IPS DF 4.7 (cell line): ENCODE data around the gene PITPNB.

Experiments used
- DNase-seq: peaks from one replicate; pipeline ENCODE4 v3.0.0-alpha.2; 2013; ENCODE audit warnings: low spot score; ENCODE audit errors: extremely low read depth

PITPNB gene

GRCh38 chr22:27834364-27835185 lies 84.5 kb downstream of the PITPNB start:
- no peak for DNase-seq

DNA sequence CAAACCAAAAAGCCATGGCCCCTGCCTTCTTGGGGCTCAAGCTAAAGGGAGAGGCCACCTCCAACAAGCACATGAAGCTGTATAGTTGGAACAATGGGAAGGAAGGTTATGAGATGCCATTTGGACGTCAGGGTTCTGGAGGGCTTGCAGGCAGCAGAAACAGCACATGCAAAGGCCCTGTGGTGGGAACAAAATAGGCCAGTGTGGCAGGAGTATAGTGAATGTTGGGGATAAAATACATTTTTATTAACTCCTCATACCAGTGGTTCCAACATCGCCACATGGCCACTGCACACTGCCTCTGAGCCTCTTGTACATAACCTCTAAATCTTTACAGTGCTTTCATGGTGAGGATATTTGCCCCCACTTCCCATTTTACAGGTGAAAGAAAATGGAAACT lies 85.3 kb downstream of the PITPNB start:
- no peak for DNase-seq

DNA sequence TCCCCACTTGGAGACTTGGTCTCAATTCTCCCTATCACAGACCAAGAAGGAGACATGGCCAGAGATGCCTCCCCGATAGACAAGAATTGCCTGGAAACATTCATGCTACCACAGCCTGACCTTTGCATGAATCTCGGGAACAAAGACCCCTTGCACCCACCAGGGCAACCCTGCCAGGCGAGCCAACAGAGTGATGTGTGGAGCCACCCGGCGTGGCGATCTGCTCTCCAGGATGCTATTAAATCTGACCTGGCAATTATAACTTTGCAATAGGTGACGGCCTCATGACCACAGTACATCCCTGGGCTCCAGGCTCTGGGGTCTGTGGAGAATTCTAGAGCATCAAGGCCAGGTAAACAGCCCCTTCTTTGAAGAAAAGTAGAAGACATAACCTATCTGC lies 86.5 kb downstream of the PITPNB start:
- no peak for DNase-seq

GRCh38 chr22:27829620-27830019 lies 89.4 kb downstream of the PITPNB start:
- DNase-seq, result no peak

GRCh38 chr22:27827604-27828587 lies 91.2 kb downstream of the PITPNB start:
- DNase-seq, result no peak

GRCh38 chr22:27825174-27825573 lies 93.9 kb downstream of the PITPNB start:
- DNase-seq, result no peak

DNA sequence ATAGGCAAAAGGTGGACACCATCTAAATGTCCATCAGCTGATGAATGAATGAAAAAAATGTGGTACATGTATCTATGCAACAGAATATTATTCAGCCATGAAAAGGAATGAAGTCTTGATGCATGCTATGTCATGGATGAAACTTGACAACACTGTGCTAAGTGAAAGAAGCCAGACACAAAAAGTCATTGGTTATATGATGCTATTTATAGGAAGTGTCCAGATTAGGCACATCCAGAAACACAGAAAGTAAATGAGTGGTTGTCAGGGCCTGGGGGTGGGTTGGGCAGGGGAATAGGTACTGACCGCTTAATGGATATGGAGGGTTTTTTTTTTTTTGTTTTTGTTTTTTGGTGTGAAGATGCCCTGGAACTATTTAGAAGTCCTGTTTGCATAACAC lies 95.8 kb downstream of the PITPNB start:
- no peak for DNase-seq

- no peak for DNase-seq
Observed at GRCh38 chr22:27820896-27821866, 97.9 kb downstream of the PITPNB start.

GRCh38 chr22:27816552-27816951 lies 102.5 kb downstream of the PITPNB start:
- DNase-seq, result no peak

DNA sequence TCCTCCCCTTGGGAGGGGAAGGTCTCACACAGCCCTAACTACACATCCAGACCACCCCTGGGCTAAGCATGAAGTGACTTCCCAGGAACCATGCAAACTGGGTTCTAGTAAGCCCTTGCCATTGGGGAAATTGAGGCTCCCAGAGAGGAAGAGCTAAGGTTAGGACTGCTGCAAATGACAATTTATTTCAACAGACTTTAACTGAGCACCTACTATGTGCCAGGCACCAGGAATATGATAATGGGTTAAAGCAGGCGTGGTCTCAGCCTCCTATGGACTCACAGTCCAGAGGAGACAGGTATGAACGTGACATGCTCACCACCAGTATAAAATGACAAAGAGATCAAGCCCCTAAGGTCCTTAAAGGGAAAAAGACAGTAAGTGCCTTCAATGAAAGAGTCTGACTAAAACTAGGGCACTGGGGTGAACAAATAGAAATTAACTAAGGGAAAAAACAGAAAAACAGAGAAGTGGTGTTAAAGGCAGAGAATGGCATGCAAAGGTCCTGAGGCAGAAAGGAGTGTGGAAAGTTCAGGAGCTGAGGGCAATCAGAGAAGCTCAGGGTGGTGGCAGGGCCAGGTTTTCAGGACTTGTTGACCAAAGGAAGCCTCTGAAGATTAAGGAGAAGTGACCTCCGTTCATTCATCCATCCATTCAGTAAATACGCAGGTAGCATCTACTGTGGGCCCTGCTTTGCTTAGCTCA lies 103.1 kb downstream of the PITPNB start:
- no peak for DNase-seq

DNA sequence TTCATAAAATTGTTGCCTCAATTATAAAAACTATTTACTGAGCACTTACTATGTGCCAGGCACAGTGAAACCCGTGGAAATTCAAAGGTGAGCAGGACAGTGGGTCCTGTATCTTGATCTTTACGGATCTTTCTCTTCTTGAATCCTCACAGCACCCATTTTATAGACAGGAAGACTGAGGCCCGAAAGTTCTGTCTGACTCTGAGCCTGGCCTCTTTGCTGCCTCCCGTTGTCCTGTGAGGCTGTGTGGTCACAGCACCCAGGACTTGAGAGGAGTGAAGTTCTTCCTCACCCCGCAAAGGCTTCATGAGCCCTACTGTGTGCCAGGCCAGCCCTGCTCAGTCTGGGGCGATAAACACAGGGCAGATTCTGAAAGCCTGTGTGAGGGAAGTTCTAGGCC lies 104.1 kb downstream of the PITPNB start:
- no peak for DNase-seq

DNA sequence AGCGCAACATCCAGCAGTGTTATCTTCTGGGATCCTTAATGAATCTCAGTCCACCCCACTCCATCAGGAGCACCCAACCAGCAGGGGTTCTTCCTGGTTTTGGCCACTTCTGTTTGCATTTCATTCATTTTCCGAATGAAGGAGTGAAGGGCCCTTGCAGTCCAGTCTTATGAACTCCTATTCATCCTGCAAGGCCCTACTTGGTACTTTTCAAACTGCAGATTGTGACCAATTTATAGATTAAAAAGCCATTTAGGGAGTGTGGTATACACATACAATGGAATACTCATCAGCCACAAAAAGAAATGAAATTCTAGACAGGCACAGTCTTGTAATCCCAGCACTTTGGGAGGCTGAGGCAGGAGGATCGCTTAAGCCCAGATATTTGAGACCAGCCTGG lies 107.3 kb downstream of the PITPNB start:
- no peak for DNase-seq

DNA sequence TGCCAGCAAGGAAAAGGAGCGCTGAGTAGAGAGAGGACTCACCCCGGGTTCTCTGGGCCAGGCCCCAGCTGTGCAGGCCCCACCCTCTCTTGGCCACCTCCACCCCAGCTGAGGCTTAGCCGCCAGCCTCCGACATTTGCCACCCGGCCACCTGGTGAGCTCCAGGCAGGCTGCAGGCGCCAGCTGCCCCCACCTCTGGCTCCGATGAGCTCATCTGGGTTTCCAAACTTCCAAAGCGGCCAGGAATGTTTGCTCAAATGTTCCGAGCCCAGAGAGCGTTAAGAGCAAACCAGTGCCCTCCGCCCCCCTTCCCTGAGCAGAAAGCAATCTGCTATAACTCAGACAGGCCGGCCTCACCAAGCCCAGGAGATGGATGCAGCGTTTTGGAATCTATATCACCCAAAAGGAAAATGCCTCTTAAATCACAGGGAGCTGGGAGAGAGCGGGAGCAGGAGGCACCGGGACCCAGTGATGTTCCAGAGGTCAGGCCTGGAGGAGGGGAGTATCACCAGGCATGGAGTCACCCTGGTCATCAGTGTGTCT lies 108.4 kb downstream of the PITPNB start:
- no peak for DNase-seq

DNA sequence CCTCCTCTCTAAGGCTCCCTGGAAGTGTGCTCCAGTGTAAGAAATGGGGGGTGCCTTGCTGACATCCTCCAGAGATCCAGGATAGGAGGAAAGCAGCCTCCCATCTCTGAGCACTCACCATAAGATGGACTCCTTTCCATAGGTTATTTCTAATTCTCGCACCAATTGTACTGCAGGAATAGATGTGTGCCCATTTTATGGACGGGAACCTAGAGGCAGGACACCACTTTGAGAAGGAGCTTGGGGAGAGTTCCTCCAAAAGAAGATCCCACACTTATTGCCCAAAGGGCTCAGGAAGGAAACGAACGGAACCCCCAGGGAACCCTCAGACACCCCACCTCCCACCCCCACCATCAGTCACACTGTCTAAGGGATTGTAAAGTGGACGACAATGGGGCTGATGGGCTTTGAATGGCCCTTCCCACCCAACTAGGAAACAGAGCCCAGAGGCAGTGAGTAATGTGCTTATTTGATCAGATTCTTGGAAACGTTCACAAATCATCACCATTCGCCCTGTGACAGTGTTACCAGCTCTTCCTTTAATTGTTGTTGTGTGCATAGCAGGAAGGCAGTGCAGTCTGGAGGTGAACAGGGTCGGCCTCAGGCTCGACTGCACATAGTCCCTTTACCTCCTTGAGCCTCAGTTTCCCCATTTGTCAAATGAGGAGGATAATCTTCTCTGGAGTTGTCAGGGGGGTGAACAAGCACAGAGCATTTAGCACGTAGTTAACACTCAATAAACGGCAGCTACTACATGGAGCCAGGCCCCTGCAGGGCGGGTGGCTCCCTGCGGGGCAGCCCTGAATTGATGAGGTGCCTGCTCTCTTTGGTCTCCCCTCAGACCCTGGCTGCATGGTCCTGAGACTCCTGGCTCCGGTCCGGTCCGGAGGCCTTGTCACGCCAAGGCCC lies 109.1 kb downstream of the PITPNB start:
- no peak for DNase-seq

DNA sequence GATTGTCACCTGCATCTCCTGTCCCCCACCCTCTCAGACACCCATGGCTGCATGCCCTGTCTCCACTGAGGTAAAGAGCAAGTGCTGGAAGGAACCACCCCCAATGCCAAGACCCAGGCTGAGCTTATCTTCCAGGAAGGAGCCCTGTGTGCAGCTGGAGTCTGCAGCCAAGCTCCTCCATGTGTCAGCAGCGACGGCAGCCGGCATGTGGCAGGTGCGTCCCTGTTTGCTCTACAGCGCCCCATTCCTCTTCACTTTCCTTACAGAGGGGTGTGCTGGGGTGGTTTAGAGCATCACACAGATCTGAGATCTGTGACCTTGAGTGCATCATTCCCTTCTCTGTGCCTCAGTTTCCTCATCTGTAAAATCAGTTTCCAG lies 109.8 kb downstream of the PITPNB start:
- no peak for DNase-seq

DNA sequence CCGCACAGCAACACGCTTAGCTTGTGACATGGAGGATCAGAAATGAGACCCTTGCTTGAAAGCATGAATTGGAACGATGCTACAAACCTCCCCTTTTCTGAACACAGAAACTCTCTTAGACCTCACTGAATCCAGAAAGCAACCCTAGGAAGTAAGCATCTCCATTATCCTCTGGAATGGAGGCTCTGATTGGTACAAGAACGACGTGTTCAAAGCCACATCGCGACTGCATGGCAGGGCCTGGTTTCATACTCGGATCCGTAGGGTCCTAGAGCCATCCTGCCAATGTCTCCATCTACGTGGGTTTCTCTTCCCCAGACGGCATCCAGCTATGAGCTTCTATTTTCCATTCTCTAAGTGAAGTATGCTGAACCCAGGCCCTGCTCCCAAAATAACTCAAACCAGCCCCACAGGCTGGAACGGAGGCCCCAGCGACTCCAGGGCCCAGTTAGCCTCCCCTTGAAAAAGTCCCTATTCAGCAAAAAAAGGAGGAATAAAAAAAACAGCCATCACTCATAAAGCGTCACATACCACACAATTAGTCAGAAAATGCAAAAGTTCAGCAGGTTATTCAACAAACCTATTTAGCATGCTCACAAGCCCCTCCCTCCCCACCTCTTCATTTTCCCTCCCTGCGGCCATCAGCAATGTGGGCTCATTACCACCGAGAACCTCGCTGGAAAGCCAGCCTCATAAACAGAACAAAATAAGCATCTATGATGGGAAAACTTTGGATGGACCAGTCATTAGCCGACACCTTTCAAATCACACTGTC lies 110.4 kb downstream of the PITPNB start:
- DNase-seq, result no peak

GRCh38 chr22:27805841-27806240 lies 113.2 kb downstream of the PITPNB start:
- no peak for DNase-seq

- no peak for DNase-seq
Observed at GRCh38 chr22:27804470-27805297, 114.4 kb downstream of the PITPNB start.
